Kidney epithelial cell (primary cell): ENCODE measurements around the gene CSNK2B. TPM values are rescaled to one million over a fixed set of nuclear protein-coding genes. Genes with fewer than 3 reads are reported as not detected.
A peak's percentile ranks its signal among the peaks of the same experiment; 100 is the strongest.

Experiments used
- DNase-seq: peaks from one replicate; pipeline ENCODE4 v3.0.0-alpha.2; 2010; ENCODE audit warnings: low read depth
- H3K27me3 ChIP-seq: 2 replicates; pipeline ENCODE4 v1.6.0; 2011; ENCODE audit warnings: low read length; ENCODE audit not compliant: control insufficient read depth, insufficient read depth
- H3K36me3 ChIP-seq: 2 replicates; pipeline ENCODE4 v1.5.1; 2011; ENCODE audit warnings: low read length; ENCODE audit not compliant: control insufficient read depth, insufficient read depth
- H3K4me3 ChIP-seq: 2 replicates; pipeline ENCODE4 v1.5.1; 2011; ENCODE audit warnings: low read depth, mild to moderate bottlenecking, control low read depth, low read length
- CTCF ChIP-seq: IDR thresholded peaks from 2 replicates; pipeline ENCODE4 v1.5.1; 2011; ENCODE audit warnings: mild to moderate bottlenecking, moderate library complexity, low read length, control low read depth, inconsistent platforms; ENCODE audit not compliant: insufficient read depth, poor library complexity, severe bottlenecking
- total RNA-seq: library from RNA; depleted of rRNA; stranded (reverse); fragments of >200 nt; gene quantifications from 2 replicates; pipeline ENCODE4 v1.2.3, GENCODE V29; 2015

CSNK2B gene
- total RNA-seq, 1 donor from 2014 or later, result 366 TPM

DNA sequence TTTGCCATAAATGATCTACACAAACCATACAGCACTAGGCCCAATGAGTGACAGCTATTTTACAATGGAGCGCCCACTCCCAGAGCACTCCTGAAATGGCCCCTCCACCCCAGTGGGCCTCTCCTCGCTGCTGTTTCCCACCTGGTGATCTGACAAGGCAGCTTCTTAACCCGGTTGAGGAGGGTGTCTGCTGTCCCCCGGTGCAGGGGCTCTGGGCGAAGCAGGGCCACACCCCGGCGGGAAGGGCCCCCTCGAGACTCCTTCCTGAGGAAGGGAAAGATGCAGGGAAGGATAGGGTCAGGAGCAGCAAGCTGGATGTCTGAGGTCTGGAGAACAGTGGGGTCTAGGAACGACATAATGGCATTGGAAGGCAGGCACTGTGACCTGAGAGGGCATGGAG lies 27.0 kb downstream of the CSNK2B start:
- H3K36me3 ChIP-seq, result no peaks in the 10 kb centered on the region
- no peak for DNase-seq

DNA sequence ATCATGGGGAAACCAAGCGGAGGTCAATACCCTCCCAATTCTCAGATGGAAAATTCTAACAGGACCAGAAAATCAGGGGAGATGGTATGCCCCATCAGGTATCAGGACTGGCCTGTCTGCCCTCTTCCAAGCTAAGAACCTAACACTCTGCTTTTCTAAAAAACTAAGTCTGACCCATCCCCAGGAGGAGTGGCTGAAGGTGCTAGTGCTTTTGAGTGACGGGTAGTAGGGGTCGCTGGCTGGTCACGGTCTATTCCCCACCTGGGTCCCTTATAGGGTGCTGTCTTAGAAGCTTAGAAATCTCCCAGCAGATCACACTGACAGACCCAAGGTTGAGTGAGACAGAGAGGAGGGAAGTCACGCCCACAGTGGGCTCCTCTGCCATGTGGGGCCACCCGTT lies 27.7 kb downstream of the CSNK2B start:
- Histone ChIP-seq H3K4me3 (no peak overlapping the region), H3K36me3 (no peaks in the 10 kb centered on the region), H3K27me3 (no peaks in the 10 kb centered on the region)
- no peak for TF ChIP-seq CTCF
- DNase-seq, result no peak

More for the DNA sequence above, 27.0 kb downstream of the CSNK2B start:
- no peaks in the 10 kb centered on the region for H3K27me3 ChIP-seq
- no peak for TF ChIP-seq CTCF
- no peak overlapping the region for H3K4me3 ChIP-seq

DNA sequence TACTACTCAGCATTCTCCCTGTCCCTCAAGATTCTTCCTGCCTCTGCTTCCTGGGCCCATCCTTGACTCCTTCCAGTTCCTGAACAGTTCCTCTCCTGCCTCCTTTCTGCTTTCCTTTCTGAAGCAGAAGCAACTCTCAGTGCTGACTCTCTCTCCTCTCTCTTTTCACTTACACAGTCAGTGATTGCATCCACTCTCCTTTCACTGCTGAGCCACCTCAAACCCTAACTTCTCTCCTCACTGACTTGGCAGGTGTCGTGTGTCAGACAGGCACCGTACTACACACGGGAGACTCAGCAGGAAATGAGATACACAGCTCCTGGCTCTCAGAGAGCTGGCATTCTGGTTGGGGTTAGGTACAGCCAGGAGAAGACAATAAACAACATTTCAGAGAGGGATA lies 31.7 kb downstream of the CSNK2B start:
- Histone ChIP-seq H3K4me3 (no peak overlapping the region), H3K27me3 (no peaks in the 10 kb centered on the region), H3K36me3 (no peaks in the 10 kb centered on the region)
- DNase-seq, result no peak
- TF ChIP-seq CTCF, result no peak

DNA sequence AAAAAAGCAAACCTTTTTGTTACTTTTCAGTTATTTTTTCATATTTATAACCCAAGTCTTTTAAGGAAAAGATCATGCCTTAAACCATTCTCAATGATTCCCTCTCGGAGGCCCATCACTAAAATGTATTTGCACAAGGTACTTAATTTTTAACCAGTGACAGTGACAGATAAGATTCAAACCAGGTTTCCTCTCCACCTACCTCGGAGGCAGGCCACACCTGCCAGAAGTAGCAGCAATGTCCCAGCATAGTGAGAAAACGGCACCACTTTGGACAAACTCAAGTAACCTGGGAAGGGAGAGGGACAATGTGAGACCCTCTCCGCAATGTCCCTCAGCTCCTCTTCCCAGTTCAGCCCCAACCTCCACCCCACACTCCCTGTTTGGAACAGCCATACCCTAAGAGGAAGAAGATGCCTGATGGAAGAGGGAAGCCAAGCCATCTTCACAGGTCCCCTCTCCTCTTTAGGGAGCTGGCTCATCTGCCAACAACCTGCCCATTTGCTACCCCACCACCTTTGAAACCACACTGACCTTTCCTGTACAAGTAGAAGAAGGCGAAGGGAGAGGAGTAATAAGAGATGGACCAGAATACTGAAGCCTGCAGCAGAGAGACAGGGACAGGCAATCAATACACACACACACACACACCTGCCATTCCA lies 35.0 kb downstream of the CSNK2B start:
- no peak for DNase-seq
- Histone ChIP-seq H3K27me3 (no peaks in the 10 kb centered on the region), H3K36me3 (no peaks in the 10 kb centered on the region), H3K4me3 (no peak overlapping the region)
- TF ChIP-seq CTCF, result no peak

DNA sequence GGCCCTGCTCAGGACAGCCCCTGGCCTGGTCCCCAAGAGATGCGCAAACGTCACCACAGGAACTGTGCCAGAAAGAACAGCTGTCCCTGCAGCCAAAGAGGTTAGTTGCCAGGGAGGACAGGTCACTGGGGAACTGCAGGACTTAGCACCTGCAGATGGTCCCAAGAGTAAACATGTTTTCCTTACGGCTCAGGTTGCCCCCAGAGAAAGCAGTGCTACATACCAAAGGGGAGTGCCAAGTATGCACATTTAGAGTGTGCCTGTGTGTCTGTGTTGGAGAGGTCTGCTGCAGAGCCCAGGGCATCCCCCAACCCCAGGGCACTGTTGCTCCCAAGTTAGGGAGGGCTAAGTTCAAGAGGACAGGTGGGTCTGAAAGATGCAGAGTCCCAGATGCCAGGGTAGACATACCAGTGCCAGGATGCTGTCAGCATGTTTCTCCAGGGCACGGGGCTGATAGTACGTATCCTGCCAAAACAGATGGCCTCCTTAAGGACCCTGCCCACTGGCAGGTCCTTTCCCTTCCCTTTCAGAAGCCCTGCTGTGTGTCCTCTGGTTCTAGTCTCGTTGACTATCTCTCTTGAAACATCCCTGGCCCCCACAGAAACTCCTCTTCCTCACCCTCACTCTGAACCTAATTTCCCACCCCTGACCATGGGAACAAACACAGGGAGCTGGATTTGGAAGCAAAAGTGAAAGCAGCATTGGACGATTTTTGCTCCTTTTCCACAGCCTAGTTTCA lies 36.0 kb downstream of the CSNK2B start:
- Histone ChIP-seq H3K36me3 (no peaks in the 10 kb centered on the region), H3K27me3 (no peaks in the 10 kb centered on the region), H3K4me3 (peak overlapping the region; percentile 81)
- no peak for DNase-seq
- no peak for TF ChIP-seq CTCF
